Esophagus squamous epithelium (tissue), 5 donors: ENCODE results near the gene TSPAN9. TPM values are rescaled to one million over a fixed set of nuclear protein-coding genes. Genes with fewer than 3 reads are reported as not detected.

Experiments used
- DNase-seq: peaks from one replicate; lab custom pipeline; 2025; lab: John Stamatoyannopoulos, UW
- H3K27ac ChIP-seq, 4 donors: fragments of 200-600 bp; sonication (generic); one replicate each; pipeline ENCODE4 v1.5.1; 2016 to 2019; ENCODE audit warnings: mild to moderate bottlenecking in 1 of 4
- H3K27me3 ChIP-seq, 4 donors: fragments of 200-600 bp; sonication (generic); 1 replicate in 3 of 4; 2 replicates in 1 of 4; pipeline versions ENCODE4 v1.5.1 to v1.6.0; 2017 to 2021; ENCODE audit warnings: antibody characterized with exemption in 1 of 4
- H3K36me3 ChIP-seq, 3 donors: fragments of 200-600 bp; sonication (generic); one replicate each; pipeline ENCODE4 v1.5.1; 2016 to 2019
- H3K4me1 ChIP-seq, 3 donors: fragments of 200-600 bp; sonication (generic); one replicate each; pipeline ENCODE4 v1.5.1; 2017 to 2019
- H3K4me3 ChIP-seq, 4 donors: fragments of 200-600 bp; sonication (generic); 1 replicate in 3 of 4; 2 replicates in 1 of 4; pipeline ENCODE4 v1.5.1; 2016 to 2019; ENCODE audit warnings: mild to moderate bottlenecking in 2 of 4, moderate library complexity in 1 of 4
- H3K9me3 ChIP-seq, 3 donors: fragments of 200-600 bp; sonication (generic); one replicate each; pipeline ENCODE4 v1.5.1; 2016 to 2019
- POLR2A ChIP-seq, 4 donors: fragments of 450-650 bp; IDR thresholded peaks; one replicate each; pipeline ENCODE4 v1.6.1; 2017; ENCODE audit warnings: antibody characterized with exemption in 4 of 4, mild to moderate bottlenecking in 4 of 4, moderate library complexity in 3 of 4
- WGBS, 2 donors: methylation state at CpG; one replicate each; pipeline ENCODE4 v1.1.5; 2018; 5-methylcytosine and 5-hydroxymethylcytosine counted together
- intact Hi-C: fragments of 100-400 bp; cut with DNase I; formaldehyde crosslinking; loops from one replicate; pipeline ENCODE4 v1.15.0; 2022
- total RNA-seq, 4 donors: library from RNA; depleted of rRNA; stranded (reverse); fragments of >200 nt; gene quantifications; one replicate each; pipeline ENCODE4 v1.1.0, GENCODE V29; 2016
- TF ChIP-seq, protein P1 (sequence below), 6 experiments: fragments of 450-650 bp in 4 of 6; fragments of 200-600 bp in 2 of 6; sonication (generic) in 2 of 6; IDR thresholded peaks; one replicate each; pipeline ENCODE4 v1.5.1; 2016 to 2019; ENCODE audit warnings: antibody characterized with exemption in 6 of 6, mild to moderate bottlenecking in 4 of 6, moderate library complexity in 4 of 6
- donor health status: DM: yes; HTN: yes; CAD: no.

Gene TSPAN9
- total RNA-seq, 4 donors from 2014 or later: 10.6 to 23.7 (median 17.6) TPM

DNA sequence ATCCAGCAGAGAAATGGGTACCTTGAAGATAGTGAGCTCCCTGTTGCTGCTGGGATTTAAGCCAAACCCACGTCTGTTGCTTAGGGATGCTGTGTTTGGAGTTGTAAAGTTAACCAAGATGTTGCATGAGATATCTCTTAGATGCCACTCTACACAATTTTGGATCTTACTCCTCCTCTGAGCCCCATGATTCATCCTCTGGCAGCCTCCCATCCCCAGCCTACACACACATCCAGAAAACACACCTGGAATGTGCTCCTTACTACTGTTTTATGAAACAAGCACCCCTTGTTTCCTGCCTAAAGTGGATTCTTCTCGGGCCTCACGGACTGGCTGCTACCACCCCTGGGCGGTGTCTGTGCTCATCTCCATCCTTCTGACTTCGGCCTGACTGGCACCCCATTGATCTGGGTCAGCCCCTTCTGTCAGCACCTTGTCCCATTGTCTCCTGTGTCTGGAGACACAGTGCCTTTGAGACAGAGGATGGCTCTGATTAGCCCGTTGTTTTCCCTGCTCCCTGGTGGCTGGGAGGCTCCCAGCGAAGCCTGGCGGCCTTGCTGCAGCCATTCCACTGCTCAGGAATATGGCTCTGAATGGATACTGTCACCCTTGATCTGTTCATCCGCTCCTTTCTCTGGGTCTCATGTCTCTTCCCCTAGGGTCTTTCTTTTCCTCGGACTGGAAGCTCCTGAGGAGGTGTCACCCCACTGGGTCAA is 24.3 kb downstream of the TSPAN9 start:
- H3K27me3 ChIP-seq: no peaks in the 10 kb centered on the region
- DNase-seq: no peak
- H3K36me3 ChIP-seq: no peaks in the 10 kb centered on the region
- H3K4me1 ChIP-seq: peaks cover 10 to 88% (median 44%) of the 10 kb centered on the region in 3 donors
- WGBS, 2 donors: 50 to 59% methylated on average over 10 of the region's 10 CpGs
- H3K4me3 ChIP-seq: no peak overlapping the region
- intact Hi-C loops: no loop called here
- H3K27ac ChIP-seq: peak overlapping the region in 1 of 4 donors; percentile 29
- TF ChIP-seq, protein P1, sequence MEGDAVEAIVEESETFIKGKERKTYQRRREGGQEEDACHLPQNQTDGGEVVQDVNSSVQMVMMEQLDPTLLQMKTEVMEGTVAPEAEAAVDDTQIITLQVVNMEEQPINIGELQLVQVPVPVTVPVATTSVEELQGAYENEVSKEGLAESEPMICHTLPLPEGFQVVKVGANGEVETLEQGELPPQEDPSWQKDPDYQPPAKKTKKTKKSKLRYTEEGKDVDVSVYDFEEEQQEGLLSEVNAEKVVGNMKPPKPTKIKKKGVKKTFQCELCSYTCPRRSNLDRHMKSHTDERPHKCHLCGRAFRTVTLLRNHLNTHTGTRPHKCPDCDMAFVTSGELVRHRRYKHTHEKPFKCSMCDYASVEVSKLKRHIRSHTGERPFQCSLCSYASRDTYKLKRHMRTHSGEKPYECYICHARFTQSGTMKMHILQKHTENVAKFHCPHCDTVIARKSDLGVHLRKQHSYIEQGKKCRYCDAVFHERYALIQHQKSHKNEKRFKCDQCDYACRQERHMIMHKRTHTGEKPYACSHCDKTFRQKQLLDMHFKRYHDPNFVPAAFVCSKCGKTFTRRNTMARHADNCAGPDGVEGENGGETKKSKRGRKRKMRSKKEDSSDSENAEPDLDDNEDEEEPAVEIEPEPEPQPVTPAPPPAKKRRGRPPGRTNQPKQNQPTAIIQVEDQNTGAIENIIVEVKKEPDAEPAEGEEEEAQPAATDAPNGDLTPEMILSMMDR (IDR thresholded peaks at IDR 0.05): no peak
- TF ChIP-seq POLR2A (IDR thresholded peaks at IDR 0.05): no peak
- H3K9me3 ChIP-seq: no peaks in the 10 kb centered on the region

DNA sequence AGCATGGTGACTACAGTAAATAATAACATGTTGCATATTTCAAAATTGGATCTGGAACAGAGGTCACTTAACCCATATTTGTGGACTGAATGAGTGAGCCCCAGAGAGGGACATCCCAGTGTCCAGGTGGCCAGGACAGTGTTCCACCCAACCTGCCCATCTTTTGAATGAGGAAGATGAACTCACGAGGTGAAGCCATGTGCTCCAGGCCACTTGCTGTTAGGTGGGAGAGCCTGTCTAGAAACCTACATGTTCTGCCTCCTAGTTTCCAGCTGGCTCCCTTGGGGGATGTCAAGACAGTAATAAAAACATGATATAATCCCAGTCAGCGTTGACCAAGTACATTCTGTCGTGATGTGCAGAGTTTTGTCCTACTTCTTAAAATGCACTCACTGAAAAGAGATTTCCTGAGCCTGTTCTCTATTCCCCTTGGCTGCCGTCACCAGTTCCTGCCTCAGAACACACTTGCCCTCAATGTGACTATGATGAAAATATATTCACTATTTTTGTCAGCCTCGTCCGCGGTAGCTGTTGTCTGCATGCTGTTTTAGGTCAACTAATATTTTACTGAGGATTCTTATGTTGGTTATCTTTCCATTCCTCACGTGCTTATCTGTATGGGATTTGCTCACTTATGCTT is 25.7 kb downstream of the TSPAN9 start:
- 73 to 80% methylated on average over 8 of the region's 8 CpGs for WGBS, 2 donors
- intact Hi-C loops: no loop called here
- no peak for TF ChIP-seq POLR2A (IDR thresholded peaks at IDR 0.05)
- TF ChIP-seq, protein P1 (IDR thresholded peaks at IDR 0.05): no peak
- Histone ChIP-seq H3K4me1 (peaks cover 10 to 88% (median 40%) of the 10 kb centered on the region in 3 donors), H3K27ac (no peak overlapping the region), H3K27me3 (no peaks in the 10 kb centered on the region), H3K4me3 (no peak overlapping the region), H3K36me3 (no peaks in the 10 kb centered on the region), H3K9me3 (no peaks in the 10 kb centered on the region)
- no peak for DNase-seq

DNA sequence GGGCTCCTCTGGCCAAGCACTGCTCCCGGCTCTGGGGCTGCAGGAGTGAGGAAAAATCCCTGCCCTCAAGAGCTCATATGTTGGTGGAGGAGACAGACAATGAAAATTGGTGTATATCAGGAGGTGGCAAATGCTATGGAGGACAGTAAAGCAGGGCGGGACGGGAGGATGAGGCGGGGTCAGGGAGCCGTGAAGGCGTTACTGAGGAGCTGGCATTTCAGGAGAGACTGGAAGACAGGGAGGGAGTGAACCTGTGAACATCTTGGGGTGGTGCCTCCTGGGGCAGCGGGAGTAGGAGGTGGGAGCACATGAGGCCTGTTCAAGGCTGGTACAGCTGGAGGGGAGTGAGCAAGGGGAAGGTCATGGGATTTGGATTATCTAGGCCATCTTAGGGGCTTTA is 26.6 kb downstream of the TSPAN9 start:
- Histone ChIP-seq H3K4me1 (peaks cover 10 to 80% (median 36%) of the 10 kb centered on the region in 3 donors), H3K27me3 (no peaks in the 10 kb centered on the region), H3K36me3 (no peaks in the 10 kb centered on the region), H3K27ac (no peak overlapping the region), H3K4me3 (no peak overlapping the region), H3K9me3 (no peaks in the 10 kb centered on the region)
- intact Hi-C loops: no loop called here
- DNase-seq: no peak
- no peak for TF ChIP-seq POLR2A (IDR thresholded peaks at IDR 0.05)
- TF ChIP-seq, protein P1 (IDR thresholded peaks at IDR 0.05): no peak
- WGBS, 2 donors: 72 to 90% methylated on average over 6 to 7 of the region's 7 CpGs

DNA sequence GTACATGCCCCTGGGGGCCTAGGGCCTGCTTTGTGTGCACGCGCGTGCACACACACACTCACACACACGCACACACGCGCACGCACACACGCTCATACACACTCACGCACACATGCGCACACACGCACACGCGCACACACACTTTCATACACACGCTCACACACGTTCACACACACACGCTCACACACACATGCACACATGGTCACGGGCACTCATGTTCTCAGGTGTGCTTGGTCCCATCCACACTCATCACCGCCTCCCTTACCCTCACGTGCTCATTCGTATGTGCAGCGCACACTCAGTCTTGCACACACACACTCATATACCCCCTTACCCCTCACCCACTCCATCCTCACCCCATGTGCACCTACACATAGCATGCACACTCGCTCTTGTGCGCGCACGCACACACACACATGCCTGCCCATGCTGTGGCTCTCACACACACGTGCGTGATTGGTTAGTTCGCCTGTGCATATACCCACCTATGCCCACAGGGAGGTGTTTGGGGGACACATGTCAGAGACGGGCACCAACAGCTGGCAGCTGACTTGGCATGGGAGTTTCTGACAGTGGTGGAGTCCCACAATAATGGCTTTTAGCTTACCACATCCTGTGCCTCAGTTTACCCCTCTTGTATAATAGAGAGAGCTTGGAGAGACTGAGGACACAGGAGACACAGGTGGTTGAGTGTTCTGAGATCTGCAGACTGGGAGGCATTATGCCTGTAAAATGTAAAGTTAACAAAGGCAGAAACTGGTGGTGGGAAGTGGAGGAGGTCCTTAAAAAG is 28.7 kb downstream of the TSPAN9 start:
- intact Hi-C loops: no loop called here
- Histone ChIP-seq H3K36me3 (no peaks in the 10 kb centered on the region), H3K9me3 (no peaks in the 10 kb centered on the region), H3K27ac (peak overlapping the region in 1 of 4 donors; percentile 40), H3K4me1 (peaks cover 10 to 72% (median 40%) of the 10 kb centered on the region in 3 donors), H3K4me3 (no peak overlapping the region), H3K27me3 (no peaks in the 10 kb centered on the region)
- TF ChIP-seq, protein P1 (IDR thresholded peaks at IDR 0.05): no peak
- TF ChIP-seq POLR2A (IDR thresholded peaks at IDR 0.05): no peak
- DNase-seq: no peak
- 90 to 91% methylated on average over 22 to 28 of the region's 29 CpGs for WGBS, 2 donors
